Measurements from ENCODE around the gene ARL2BP.

ARL2BP gene

GRCh38 chr16:57235128-57236021, 9.7 kb upstream of the ARL2BP start:
- H3K4me3 ChIP-seq (ENCODE audit: control insufficient read depth, low read depth, low read length), result no peak overlapping the region
- DNase-seq (ENCODE audit: low read depth), result peak; percentile 85
- TF ChIP-seq CTCF (conservative IDR thresholded peaks at IDR 0.05; ENCODE audit: control insufficient read depth, insufficient read depth, low read depth, low read length), result no peak

- no peak for TF ChIP-seq CTCF (conservative IDR thresholded peaks at IDR 0.05; ENCODE audit: control insufficient read depth, insufficient read depth, low read depth, low read length)
Observed at GRCh38 chr16:57236022-57236350, 9.1 kb upstream of the ARL2BP start.

GRCh38 chr16:57238682-57239081, 6.4 kb upstream of the ARL2BP start:
- no peak for TF ChIP-seq CTCF (conservative IDR thresholded peaks at IDR 0.05; ENCODE audit: control insufficient read depth, insufficient read depth, low read depth, low read length)
- H3K4me3 ChIP-seq (ENCODE audit: control insufficient read depth, low read depth, low read length), result no peak overlapping the region
- no peak for DNase-seq (ENCODE audit: low read depth)

More at GRCh38 chr16:57236022-57236350, 9.1 kb upstream of the ARL2BP start:
- no peak overlapping the region for H3K4me3 ChIP-seq (ENCODE audit: control insufficient read depth, low read depth, low read length)
- no peak for DNase-seq (ENCODE audit: low read depth)

- H3K4me3 ChIP-seq (ENCODE audit: control insufficient read depth, low read depth, low read length), result no peak overlapping the region
- DNase-seq (ENCODE audit: low read depth), result no peak
- TF ChIP-seq CTCF (conservative IDR thresholded peaks at IDR 0.05; ENCODE audit: control insufficient read depth, insufficient read depth, low read depth, low read length), result no peak
Observed at GRCh38 chr16:57239107-57239506, 6.0 kb upstream of the ARL2BP start.

GRCh38 chr16:57240851-57241250, 4.2 kb upstream of the ARL2BP start:
- no peak overlapping the region for H3K4me3 ChIP-seq (ENCODE audit: control insufficient read depth, low read depth, low read length)
- DNase-seq (ENCODE audit: low read depth), result no peak
- TF ChIP-seq CTCF (conservative IDR thresholded peaks at IDR 0.05; ENCODE audit: control insufficient read depth, insufficient read depth, low read depth, low read length), result no peak

GRCh38 chr16:57242650-57243049, 2.4 kb upstream of the ARL2BP start:
- no peak for DNase-seq (ENCODE audit: low read depth)
- H3K4me3 ChIP-seq (ENCODE audit: control insufficient read depth, low read depth, low read length), result no peak overlapping the region
- TF ChIP-seq CTCF (conservative IDR thresholded peaks at IDR 0.05; ENCODE audit: control insufficient read depth, insufficient read depth, low read depth, low read length), result no peak

All from fibroblast of mammary gland (primary cell).